ENCODE results near the gene SKI. TPM values are rescaled to one million over a fixed set of nuclear protein-coding genes. Genes with fewer than 3 reads are reported as not detected.

SKI gene
- total and polyA plus RNA-seq, 10 of the 15 experiments (the other 5 are each of a cell fraction or from before 2014, with no cell fraction given): 0.03 to 14.9 (median 0.96) TPM

DNA sequence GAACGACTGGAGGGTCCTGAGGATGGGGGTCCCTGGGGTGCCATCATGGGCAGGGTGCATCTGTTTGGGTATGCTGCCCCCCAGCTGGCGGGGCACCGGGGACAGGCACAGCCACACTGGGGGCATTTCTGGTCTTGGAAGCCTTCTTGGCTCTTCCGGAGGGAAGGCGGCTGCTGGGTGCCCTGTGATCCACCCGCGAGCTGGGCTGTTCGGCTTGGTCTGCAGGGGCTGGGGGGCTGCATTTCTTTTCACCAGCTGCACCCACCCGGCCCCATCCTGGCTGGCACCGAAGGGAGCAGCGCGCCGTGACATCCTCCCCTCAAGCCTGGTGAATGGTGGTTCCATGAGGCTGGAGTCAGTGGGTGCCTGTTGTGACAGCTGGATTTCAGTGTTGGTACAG is 45.7 kb upstream of the SKI start (continued):
- TF ChIP-seq, protein P1, sequence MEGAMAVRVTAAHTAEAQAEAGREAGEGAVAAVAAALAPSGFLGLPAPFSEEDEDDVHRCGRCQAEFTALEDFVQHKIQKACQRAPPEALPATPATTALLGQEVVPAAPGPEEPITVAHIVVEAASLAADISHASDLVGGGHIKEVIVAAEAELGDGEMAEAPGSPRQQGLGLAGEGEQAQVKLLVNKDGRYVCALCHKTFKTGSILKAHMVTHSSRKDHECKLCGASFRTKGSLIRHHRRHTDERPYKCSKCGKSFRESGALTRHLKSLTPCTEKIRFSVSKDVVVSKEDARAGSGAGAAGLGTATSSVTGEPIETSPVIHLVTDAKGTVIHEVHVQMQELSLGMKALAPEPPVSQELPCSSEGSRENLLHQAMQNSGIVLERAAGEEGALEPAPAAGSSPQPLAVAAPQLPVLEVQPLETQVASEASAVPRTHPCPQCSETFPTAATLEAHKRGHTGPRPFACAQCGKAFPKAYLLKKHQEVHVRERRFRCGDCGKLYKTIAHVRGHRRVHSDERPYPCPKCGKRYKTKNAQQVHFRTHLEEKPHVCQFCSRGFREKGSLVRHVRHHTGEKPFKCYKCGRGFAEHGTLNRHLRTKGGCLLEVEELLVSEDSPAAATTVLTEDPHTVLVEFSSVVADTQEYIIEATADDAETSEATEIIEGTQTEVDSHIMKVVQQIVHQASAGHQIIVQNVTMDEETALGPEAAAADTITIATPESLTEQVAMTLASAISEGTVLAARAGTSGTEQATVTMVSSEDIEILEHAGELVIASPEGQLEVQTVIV (IDR thresholded peaks at IDR 0.05; ENCODE audit: borderline replicate concordance, partially characterized antibody): no peak

- no peaks in the 10 kb centered on the region for H3K36me3 ChIP-seq (ENCODE audit: control insufficient read depth in 2 of 2, insufficient read depth in 2 of 2, low read length in 1 of 2)
- ChIA-PET SMC1A (ENCODE audit: uncharacterized antibody, unreplicated experiment) (no interaction called here), CTCF (no interaction called here), POLR2A (no interaction called here), RAD21 (ENCODE audit: unreplicated experiment) (no interaction called here)
- 77% methylated on average over 15 of the region's 15 CpGs for WGBS (ENCODE audit: insufficient coverage, insufficient replicate concordance, low lambda C conversion rate, missing lambda C conversion rate)
- FAIRE-seq (no peak), DNase-seq (ENCODE audit: low read depth, low spot score) (no peak), ATAC-seq (no peak)
- H3K79me2 ChIP-seq (ENCODE audit: control insufficient read depth, insufficient read depth, low read length): no peaks in the 10 kb centered on the region
- H3K9me3 ChIP-seq (replicated peaks; ENCODE audit: control insufficient read depth, insufficient read depth, low read length): no peaks in the 10 kb centered on the region
- H2AFZ ChIP-seq (ENCODE audit: control insufficient read depth, low read depth, low read length): no peak overlapping the region
- no peak overlapping the region for H3K4me2 ChIP-seq (ENCODE audit: control insufficient read depth, insufficient read depth)
- in situ Hi-C loops (cut with MboI) (no loop called here), intact Hi-C loops (cut with micrococcal nuclease; ENCODE audit: unreplicated experiment) (no loop called here)
- no peaks in the 10 kb centered on the region for H3K4me1 ChIP-seq (ENCODE audit: control insufficient read depth, insufficient read depth, low read length)
- H3K27ac ChIP-seq (ENCODE audit: control insufficient read depth, insufficient read depth): no peak overlapping the region
- H3K4me3 ChIP-seq: no peak overlapping the region
- no peaks in the 10 kb centered on the region for H4K20me1 ChIP-seq (ENCODE audit: control insufficient read depth, insufficient read depth)
- H3K9ac ChIP-seq (ENCODE audit: control insufficient read depth, insufficient read depth, low read length): no peak overlapping the region
- BruUV-seq (replicated peaks): no TSS peak
- no peaks in the 10 kb centered on the region for H3K27me3 ChIP-seq (replicated peaks in 1 of 2; ENCODE audit: control insufficient read depth in 2 of 2, insufficient read depth in 2 of 2, low read length in 1 of 2)
- TF ChIP-seq HDAC6 (IDR thresholded peaks at IDR 0.05; ENCODE audit: unreplicated experiment) (no peak), POLR2A (IDR thresholded peaks at IDR 0.05; ENCODE audit: low read depth, low read length) (no peak), CHD2 (IDR thresholded peaks at IDR 0.05; ENCODE audit: borderline replicate concordance, low read depth, low read length) (no peak), STAT3 (IDR thresholded peaks at IDR 0.05; ENCODE audit: low read depth, low read length) (no peak), ZBED1 (IDR thresholded peaks at IDR 0.05; ENCODE audit: borderline replicate concordance) (no peak), BMI1 (IDR thresholded peaks at IDR 0.05; ENCODE audit: borderline replicate concordance) (no peak), SMARCA5 (IDR thresholded peaks at IDR 0.05) (no peak), SUZ12 (IDR thresholded peaks at IDR 0.05; ENCODE audit: unreplicated experiment) (no peak), NR2F1 (conservative IDR thresholded peaks at IDR 0.05) (no peak), RCOR1 (conservative IDR thresholded peaks at IDR 0.05; ENCODE audit: low read depth, low read length) (no peak), NRF1 (conservative IDR thresholded peaks at IDR 0.05; ENCODE audit: low read depth, low read length) (no peak), CUX1 (IDR thresholded peaks at IDR 0.05; ENCODE audit: insufficient replicate concordance, low read depth, low read length) (no peak), HDAC2 (IDR thresholded peaks at IDR 0.05) (no peak)
- TF ChIP-seq, protein P2, sequence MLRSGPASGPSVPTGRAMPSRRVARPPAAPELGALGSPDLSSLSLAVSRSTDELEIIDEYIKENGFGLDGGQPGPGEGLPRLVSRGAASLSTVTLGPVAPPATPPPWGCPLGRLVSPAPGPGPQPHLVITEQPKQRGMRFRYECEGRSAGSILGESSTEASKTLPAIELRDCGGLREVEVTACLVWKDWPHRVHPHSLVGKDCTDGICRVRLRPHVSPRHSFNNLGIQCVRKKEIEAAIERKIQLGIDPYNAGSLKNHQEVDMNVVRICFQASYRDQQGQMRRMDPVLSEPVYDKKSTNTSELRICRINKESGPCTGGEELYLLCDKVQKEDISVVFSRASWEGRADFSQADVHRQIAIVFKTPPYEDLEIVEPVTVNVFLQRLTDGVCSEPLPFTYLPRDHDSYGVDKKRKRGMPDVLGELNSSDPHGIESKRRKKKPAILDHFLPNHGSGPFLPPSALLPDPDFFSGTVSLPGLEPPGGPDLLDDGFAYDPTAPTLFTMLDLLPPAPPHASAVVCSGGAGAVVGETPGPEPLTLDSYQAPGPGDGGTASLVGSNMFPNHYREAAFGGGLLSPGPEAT (IDR thresholded peaks at IDR 0.05; ENCODE audit: low read depth): no peak
Measured at GRCh38 chr1:2183937-2184334, 44.2 kb upstream of the SKI start.
